Renal cortex interstitium (tissue), 11 donors: ENCODE results near the gene CHEK1. TPM values are rescaled to one million over a fixed set of nuclear protein-coding genes. Genes with fewer than 3 reads are reported as not detected.
"Not testable (repeated sequence)": the region's sequence is repeated elsewhere in the genome, so short reads cannot be mapped to it uniquely, and the experiment has no call there.

Source experiments
- DNase-seq, 11 donors: peaks; one replicate each; pipeline ENCODE4 v3.0.0-alpha.2; 2013; ENCODE audit warnings: low read depth in 9 of 11, low spot score in 4 of 11; ENCODE audit errors: extremely low read depth in 1 of 11
- polyA plus RNA-seq, 3 donors: library from polyadenylated mRNA; unstranded; fragments of 120-200 nt; gene quantifications; one replicate each; pipeline ENCODE4 v1.2.1, GENCODE V29; 2013; ENCODE audit not compliant: insufficient read length in 3 of 3

Gene CHEK1
- polyA plus RNA-seq, 3 donors, result 24.3 to 35.5 (median 28.8) TPM

GRCh38 chr11:125679837-125680236, 54.9 kb downstream of the CHEK1 start:
- no peak for DNase-seq

GRCh38 chr11:125680747-125681146, 55.8 kb downstream of the CHEK1 start, which contains the start of gene ACRV1:
Gene ACRV1 (minus strand): TSS chr11:125680847. CDS start chr11:125680780, 67 bp downstream.
- no peak for DNase-seq

DNA sequence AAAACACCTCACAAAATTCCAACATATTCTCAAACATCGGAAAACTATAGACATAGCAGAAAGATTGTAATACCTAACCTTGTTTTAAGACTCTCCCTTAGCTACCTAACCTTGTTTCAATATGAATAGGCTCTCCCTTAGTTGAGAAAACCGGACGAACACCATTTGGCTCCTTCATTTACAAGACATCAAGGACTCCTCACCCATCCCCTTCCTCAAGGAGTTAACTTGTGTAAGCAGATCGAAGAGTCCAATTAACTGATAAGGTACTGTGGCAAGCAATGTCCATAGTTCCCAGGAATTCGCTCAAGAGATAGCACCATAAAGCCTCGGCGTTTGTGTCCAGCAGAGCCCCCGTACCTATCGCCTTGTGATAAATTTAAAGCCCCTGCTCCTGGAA, 60.3 kb downstream of the CHEK1 start:
- no peak for DNase-seq

DNA sequence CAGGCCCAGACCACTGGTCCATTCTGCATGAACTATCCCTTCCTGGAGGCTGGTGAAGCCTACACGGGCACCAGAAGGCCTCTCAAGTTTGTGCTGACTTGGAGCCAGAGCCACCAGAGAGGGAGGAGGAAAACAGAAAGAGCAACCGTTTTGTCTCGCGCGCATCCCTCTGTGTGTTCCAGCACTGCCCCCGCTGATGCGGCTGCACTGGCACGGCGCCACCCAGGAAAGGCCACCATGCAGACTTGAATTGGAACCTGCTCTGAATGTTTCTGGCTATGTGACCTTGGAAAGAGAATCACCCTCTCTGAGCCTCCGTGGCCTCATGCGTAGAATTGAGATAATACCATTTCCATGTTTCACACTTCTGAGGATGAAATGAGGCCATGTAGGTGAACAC, 63.1 kb downstream of the CHEK1 start:
- DNase-seq, result no peak

GRCh38 chr11:125688632-125689031, 63.7 kb downstream of the CHEK1 start:
- DNase-seq, result no peak

DNA sequence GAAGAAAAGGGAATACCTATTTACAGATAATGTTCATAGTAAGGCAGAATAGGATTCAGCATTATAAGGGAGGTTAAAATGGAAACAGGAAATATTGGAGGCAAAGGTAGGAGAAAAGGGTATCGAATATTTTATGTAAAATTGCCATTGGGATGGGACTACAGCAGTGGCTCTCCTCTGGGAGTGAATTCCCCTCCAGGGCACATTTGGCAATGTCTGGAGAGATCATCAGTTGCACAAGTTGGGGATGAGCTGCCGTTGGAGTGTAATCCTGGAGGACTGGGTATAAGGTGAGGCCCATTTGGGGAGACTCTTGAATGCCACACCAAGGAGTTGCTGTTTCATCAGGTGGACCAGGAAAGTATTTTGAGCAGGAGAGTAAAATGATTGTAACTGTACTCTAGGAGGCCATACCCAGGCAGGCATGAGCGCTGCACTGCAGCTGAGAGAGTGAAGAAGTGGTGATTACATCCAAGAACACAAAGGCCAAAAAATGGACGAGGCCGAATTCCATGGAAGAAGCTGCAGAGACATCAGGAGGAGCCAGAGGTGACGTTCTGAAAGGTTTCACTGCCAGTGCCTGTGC, 64.4 kb downstream of the CHEK1 start:
- DNase-seq, result no peak

DNA sequence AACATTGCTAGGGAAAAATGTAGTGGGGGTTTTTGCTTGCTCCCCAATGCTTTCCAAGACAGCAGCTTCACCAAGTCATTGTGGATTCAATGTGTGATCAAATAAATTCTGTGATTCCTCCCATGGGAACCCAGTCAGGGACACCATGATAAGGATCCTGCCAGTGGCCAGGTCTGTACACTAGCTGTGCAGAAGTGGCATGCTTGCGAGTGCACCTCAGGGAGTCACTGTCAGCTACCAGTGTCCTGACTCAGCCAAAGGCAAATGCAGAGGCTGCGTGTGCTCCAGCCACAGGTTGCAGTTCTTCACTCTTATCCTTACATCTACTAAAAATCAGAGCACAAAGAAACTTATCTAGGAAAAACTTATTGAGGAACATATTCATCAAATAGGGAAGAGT, 65.0 kb downstream of the CHEK1 start:
- no peak for DNase-seq

- DNase-seq, result no peak
These were observed 67.9 kb downstream of the CHEK1 start for GRCh38 chr11:125692887-125693286.

GRCh38 chr11:125694951-125695350, 70.0 kb downstream of the CHEK1 start:
- no peak for DNase-seq

DNA sequence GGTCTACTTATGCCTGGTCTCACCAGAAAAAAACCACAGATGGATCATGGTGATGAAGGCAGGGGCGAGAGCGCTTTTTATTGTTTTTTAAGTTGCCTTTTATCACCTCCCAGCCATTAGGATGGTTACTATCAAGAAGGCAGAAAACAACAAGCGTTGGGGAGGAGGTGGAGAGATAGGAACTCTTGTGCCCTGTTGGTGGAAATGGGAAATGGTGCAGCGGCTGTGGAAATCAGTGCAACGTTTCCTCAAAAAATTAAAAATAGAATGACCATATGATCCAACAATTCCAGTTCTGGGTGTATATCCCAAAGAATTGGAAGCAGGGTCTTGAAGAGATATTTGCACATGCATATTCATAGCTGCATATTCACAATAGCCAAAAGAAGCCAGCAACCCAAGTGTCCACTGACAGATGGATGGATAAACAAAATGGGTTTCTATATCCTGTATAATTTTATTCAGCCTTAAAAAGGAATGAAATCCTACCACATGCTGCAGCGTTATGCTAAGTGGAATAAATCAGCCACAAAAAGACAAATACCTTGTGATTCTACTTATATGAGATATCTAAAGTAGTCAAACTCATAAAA, 76.2 kb downstream of the CHEK1 start:
- no peak for DNase-seq

GRCh38 chr11:125701858-125702621, 77.1 kb downstream of the CHEK1 start:
- no peak for DNase-seq

DNA sequence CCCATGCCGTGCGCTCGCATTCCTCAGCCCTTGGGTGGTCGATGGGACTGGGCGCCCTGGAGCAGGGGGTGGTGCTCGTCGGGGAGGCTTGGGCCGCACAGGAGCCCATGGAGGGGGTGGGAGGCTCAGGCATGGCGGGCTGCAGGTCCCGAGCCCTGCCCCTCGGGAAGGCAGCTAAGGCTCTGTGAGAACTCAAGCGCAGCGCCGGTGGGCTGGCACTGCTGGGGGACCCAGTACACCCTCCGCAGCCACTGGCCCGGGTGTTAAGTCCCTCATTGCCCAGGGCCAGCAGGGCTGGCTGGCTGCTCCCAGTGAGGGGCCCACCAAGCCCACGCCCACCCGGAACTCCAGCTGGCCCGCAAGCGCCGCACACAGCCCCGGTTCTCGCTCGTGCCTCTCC, 79.7 kb downstream of the CHEK1 start:
- not testable (repeated sequence) for DNase-seq

- no peak for DNase-seq
These were observed 95.8 kb downstream of the CHEK1 start for GRCh38 chr11:125720781-125721180.

DNA sequence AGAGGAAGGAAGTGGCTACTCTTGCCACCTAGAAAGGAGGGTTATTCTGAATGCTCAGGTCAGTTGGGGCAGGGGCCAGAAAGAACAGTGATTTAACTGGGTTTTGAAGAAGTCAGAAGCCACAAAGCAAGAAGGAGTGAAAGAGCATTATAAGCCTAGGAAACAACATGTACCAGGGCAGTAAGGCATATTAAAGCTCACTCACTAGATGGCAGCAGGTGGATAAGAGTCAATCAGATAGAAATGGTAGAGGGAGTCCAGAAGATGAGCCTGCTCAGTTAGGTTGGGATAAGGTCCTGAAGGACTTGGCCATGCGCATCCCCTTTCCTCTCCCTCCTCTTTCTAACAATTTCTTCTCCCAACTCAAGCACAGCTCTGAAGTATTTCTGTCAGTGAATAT, 99.2 kb downstream of the CHEK1 start:
- DNase-seq, result no peak

Other genes starting within 250 kb of the CHEK1 start
- 10 to 100 TPM in 1 of 3 donors, 1 to 10 TPM in 2; 9.4 to 11.0 (median 9.9) TPM for gene FEZ1, start 128.9 kb upstream of the CHEK1 start, polyA plus RNA-seq
- gene EI24, start 55.7 kb upstream of the CHEK1 start, polyA plus RNA-seq, result 100 to 1,000 TPM; 117 to 120 (median 120) TPM
- 100 to 1,000 TPM; 200 to 209 (median 205) TPM for gene STT3A, start 32.3 kb upstream of the CHEK1 start, polyA plus RNA-seq
- gene ACRV1, start 55.7 kb downstream of the CHEK1 start, polyA plus RNA-seq, result 1 to 10 TPM in 1 of 3 donors, under 1 TPM in 2; 0.39 to 1.4 (median 0.74) TPM
- not detected for gene PATE1, start 121.1 kb downstream of the CHEK1 start, polyA plus RNA-seq
- gene PATE2, start 153.7 kb downstream of the CHEK1 start, polyA plus RNA-seq, result not detected
- not detected for gene PATE3, start 163.0 kb downstream of the CHEK1 start, polyA plus RNA-seq
- gene PATE4, start 208.2 kb downstream of the CHEK1 start, polyA plus RNA-seq, result under 1 TPM in 2 of 3 donors, not detected in 1; 0.08 to 0.10 TPM